ENCODE data around the gene SPDYE3. TPM values are rescaled to one million over a fixed set of nuclear protein-coding genes. Genes with fewer than 3 reads are reported as not detected.

The SPDYE3 gene
- not detected for total RNA-seq

GRCh38 chr7:100307402-100307801 is at the start of gene SPDYE3:
Gene SPDYE3 (plus strand): TSS chr7:100307702. CDS start chr7:100307886, 184 bp downstream.

GRCh38 chr7:100358027-100358856 is 50.7 kb downstream of the SPDYE3 start, which contains the start of gene PILRB:
Gene PILRB (plus strand): TSS chr7:100358117. CDS start chr7:100358303, 186 bp downstream.

Other genes with a start within 250 kb of the SPDYE3 start
- 10 to 100 TPM; 21.2 to 23.0 TPM for gene ZNF3, start 226.0 kb upstream of the SPDYE3 start, total RNA-seq
- gene COPS6, start 218.7 kb upstream of the SPDYE3 start, total RNA-seq = 10 to 100 TPM; 67.0 to 69.1 TPM
- gene MCM7, start 206.3 kb upstream of the SPDYE3 start, total RNA-seq = 100 to 1,000 TPM; 219 to 229 TPM
- 10 to 100 TPM; 12.0 to 13.8 TPM for gene AP4M1, start 206.1 kb upstream of the SPDYE3 start, total RNA-seq
- 10 to 100 TPM; 49.0 to 53.3 TPM for gene TAF6, start 188.3 kb upstream of the SPDYE3 start, total RNA-seq
- 10 to 100 TPM; 35.7 to 40.9 TPM for gene CNPY4, start 188.1 kb upstream of the SPDYE3 start, total RNA-seq
- gene MBLAC1, start 180.7 kb upstream of the SPDYE3 start, total RNA-seq = 1 to 10 TPM; 3.0 to 4.3 TPM
- gene LAMTOR4, start 158.8 kb upstream of the SPDYE3 start, total RNA-seq = 100 to 1,000 TPM; 170 to 180 TPM
- gene TRAPPC14, start 149.0 kb upstream of the SPDYE3 start, total RNA-seq = 10 to 100 TPM; 52.0 to 52.2 TPM
- gene GAL3ST4, start 139.1 kb upstream of the SPDYE3 start, total RNA-seq = 10 to 100 TPM; 14.8 to 14.9 TPM
- 10 to 100 TPM; 15.6 to 15.7 TPM for gene GPC2, start 130.3 kb upstream of the SPDYE3 start, total RNA-seq
- 10 to 100 TPM; 15.7 to 16.1 TPM for gene STAG3, start 129.8 kb upstream of the SPDYE3 start, total RNA-seq
- 10 to 100 TPM; 70.9 to 72.5 TPM for gene PVRIG, start 87.8 kb upstream of the SPDYE3 start, total RNA-seq
- 10 to 100 TPM; 48.7 to 49.8 TPM for gene PILRB, start 50.4 kb downstream of the SPDYE3 start, total RNA-seq
- 1 to 10 TPM; 2.6 to 3.9 TPM for gene PILRA, start 65.8 kb downstream of the SPDYE3 start, total RNA-seq
- 1 to 10 TPM; 2.8 to 3.6 TPM for gene ZCWPW1, start 121.0 kb downstream of the SPDYE3 start, total RNA-seq
- gene MEPCE, start 122.1 kb downstream of the SPDYE3 start, total RNA-seq = 10 to 100 TPM; 44.3 to 44.5 TPM
- 10 to 100 TPM; 70.7 to 79.2 TPM for gene PPP1R35, start 128.8 kb downstream of the SPDYE3 start, total RNA-seq
- gene SPACDR, start 156.6 kb downstream of the SPDYE3 start, total RNA-seq = 1 to 10 TPM; 2.3 to 3.9 TPM
- 100 to 1,000 TPM; 117 TPM for gene TSC22D4, start 171.5 kb downstream of the SPDYE3 start, total RNA-seq
- under 1 TPM; 0.19 to 0.20 TPM for gene NYAP1, start 176.2 kb downstream of the SPDYE3 start, total RNA-seq
- gene AGFG2, start 231.5 kb downstream of the SPDYE3 start, total RNA-seq = 10 to 100 TPM; 28.8 to 32.7 TPM